HPDE6-E6E7 (cell line): Measurements from ENCODE around the gene RANBP17.
A peak's percentile ranks its signal among the peaks of the same experiment; 100 is the strongest.

Experiments
- DNase-seq: peaks from one replicate; pipeline ENCODE4 v3.0.0; 2011; ENCODE audit warnings: missing footprints; ENCODE audit errors: extremely low spot score

RANBP17 gene

GRCh38 chr5:171092194-171092593, 230.4 kb downstream of the RANBP17 start:
- peak; percentile 29 for DNase-seq

GRCh38 chr5:171093598-171093997, 231.8 kb downstream of the RANBP17 start:
- no peak for DNase-seq

GRCh38 chr5:171094356-171094755, 232.5 kb downstream of the RANBP17 start:
- DNase-seq = no peak

DNA sequence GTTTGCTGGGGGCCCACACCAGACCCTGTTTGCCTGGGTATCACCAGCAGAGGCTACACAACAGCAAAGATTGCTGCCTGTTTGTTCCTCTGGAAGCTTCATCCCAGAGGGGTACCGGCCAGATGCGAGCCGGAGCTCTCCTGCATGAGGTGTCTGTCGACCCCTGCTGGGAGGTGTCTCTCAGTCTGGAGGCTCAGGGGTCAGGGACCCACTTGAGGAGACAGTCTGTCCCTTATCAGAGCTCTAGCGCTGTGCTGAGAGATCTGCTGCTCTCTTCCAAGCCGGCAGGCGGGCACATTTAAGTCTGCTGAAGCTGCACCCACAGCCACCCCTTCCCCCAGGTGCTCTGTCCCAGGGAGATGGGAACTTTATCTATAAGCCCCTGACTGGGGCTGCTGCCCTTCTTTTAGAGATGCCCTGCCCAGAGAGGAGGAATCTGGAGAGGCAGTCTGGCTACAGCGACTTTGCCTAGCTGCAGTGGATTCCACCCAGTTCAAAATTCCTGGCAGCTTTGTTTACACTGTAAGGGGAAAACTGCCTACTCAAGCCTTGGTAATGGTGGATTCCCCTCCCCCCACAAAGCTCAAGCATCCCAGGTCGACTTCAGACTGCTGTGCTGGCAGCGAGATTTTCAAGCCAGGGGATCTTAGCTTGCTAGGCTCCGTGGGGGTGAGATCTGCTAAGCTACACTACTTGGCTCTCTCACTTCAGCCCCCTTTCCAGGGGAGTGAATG, 241.2 kb downstream of the RANBP17 start:
- DNase-seq = no peak

DNA sequence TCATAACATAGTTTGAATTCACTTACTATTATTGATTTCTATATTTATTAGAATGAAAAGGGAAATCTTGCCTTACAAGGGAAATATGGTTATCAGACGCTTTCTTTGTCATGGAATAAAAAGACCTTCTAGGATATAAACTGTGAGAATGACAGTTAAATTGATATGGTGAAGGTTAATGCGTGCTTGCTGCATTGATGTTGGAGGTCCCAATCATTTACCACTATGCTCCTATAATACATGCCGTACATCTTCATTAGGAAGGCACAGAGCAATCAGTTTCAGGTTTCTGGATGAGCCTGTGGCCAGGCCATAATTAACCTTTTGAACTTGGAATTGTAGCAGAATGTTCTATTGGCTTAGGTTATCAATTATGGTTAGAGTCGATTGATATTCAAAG, 245.9 kb downstream of the RANBP17 start:
- DNase-seq = no peak

- no peak for DNase-seq
Observed at GRCh38 chr5:171115519-171115918, 253.7 kb downstream of the RANBP17 start.

- DNase-seq = no peak
Observed at GRCh38 chr5:171116719-171117118, 254.9 kb downstream of the RANBP17 start.

DNA sequence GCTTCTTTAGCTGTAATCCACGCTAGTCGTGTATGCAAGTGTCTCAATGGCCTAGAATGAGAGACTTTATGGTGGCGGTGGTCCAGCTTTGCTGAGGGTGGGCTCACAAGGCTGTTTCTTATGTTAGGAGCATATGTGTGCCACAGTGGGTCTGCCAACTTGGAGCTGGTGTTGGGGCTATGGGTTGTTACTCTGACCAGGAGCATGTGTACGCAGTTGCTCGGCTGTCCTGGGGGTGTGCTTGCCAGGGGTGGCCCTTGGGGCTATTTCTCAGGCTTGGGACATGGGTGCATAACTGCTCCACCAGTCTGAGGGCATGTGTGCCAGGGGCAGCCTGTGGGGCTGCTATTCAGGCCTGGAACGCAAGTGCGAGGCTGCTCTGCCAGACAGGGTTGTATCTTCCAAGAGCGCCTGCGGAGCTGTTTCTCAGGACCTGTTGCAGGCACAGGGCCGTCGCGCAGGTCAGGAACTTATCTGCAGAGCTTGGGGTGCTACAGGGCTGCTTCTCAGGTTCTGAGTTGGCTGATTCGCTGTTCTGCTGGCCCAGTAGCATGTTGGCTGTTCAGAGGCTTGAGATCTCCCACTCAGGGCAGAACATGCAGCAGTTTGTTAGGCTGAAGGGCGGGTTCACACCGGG, 259.3 kb downstream of the RANBP17 start:
- DNase-seq = no peak

GRCh38 chr5:171121638-171122037, 259.8 kb downstream of the RANBP17 start:
- DNase-seq = no peak

DNA sequence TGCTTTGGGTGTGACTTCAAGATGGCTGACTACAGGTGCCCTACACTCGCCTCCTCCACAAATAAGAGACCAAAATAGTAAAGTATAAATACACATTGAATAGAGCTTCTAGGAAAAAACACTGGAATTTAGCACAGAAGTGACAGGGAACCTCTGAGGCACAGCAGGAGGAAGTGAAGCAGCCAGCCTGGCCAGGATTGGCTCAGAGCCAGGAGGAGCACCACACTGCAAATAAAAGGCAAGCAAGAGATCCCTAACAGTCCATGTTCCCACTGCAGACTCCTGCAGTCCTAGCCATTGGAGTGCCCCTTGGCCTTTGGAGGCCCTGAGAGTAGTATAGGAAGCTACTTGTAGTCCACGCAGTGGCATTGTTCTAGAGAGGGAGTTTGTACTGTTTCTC, 260.6 kb downstream of the RANBP17 start:
- no peak for DNase-seq

GRCh38 chr5:171123417-171123816, 261.6 kb downstream of the RANBP17 start:
- DNase-seq = no peak

DNA sequence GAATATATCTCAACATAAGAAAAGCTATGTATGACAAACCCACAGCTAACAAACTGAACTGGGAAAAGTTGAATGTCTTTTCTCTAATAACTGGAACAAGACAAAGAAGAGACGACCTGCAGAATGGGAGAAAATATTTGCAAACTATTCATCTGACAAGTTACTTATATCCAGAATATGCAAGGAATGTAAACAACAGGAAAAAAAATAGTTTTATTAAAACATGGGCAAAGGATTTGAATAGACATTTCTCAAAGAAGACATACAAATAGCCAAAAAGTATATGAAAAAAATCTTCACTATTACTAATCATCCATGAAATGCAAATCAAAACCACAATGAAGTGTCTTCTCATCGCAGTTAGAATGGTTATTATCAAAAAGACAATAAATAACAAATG, 265.5 kb downstream of the RANBP17 start:
- no peak for DNase-seq

- no peak for DNase-seq
Observed at GRCh38 chr5:171128136-171128535, 266.3 kb downstream of the RANBP17 start.

- no peak for DNase-seq
Observed at GRCh38 chr5:171129308-171129707, 267.5 kb downstream of the RANBP17 start.

- DNase-seq = no peak
Observed at GRCh38 chr5:171131497-171131896, 269.7 kb downstream of the RANBP17 start.

DNA sequence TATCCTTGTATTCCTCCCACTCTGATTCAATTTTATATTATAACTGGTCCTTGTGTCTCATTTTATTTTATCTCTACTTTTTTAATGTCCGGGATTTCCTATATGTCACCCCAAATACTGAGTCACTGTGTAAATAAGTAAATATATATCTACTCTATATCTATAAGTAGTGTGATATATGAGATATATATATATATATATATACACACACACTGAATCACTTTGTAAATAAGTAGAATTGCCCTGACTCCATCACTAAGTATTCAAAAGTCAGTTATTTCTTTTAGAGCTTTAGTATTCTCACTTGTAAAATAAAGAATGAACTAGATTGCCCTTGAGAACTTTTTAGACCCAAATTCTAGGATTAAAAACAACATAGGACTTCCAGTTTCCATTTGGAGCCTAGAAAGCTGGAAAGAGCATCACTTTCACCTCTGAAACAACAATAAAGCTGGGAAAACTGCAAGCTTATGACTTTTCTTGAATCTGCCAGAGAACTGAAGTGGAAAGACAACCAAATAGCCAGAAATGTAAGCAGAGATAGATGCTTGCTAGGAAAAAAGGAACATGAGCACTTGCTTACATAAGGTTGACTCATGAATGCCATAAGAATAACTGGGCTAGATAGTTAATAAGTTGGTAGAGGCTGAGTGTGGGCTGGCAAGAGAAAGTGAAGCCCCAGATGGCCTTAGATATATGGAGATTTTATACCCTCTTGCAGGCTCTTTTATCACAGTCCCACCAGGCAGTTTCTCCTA, 276.1 kb downstream of the RANBP17 start:
- DNase-seq = no peak

DNA sequence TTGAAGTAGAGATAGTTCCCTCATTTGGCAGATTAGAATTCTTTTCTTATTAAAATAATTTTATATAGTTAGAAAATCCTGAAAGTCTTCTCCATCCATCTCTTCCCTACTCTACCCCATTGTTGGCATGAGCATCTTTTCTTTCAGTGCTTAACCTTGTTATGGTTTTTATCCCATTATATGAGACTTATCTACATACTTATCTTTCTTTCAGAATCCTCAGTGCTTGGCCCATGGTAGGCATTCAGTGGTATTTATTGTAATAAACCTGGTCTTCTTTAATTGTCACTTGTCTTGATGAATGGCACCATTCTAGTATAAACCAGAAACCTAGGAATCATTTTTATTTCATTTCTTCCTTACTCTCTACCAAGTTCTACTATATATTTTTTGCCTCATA, 277.4 kb downstream of the RANBP17 start:
- no peak for DNase-seq

DNA sequence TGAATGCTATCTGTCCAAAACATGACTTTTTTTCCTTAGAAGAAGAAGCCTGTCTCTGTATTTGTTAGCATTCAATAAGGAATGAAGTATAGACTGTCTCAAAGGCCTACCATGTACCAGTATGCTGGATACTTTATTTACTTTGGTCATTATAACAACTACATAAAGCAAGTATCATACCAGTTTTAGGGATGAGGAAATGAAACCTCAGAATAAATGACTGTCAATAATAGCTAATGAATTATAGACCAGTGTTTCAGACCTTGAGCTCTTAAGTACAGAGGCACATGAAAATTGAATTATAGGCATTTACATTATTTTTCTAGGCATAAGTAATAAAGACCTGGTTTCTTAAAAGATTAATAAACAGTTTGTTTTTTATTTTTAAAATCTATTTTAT, 280.8 kb downstream of the RANBP17 start:
- DNase-seq = no peak

GRCh38 chr5:171143171-171143570, 281.4 kb downstream of the RANBP17 start:
- no peak for DNase-seq

DNA sequence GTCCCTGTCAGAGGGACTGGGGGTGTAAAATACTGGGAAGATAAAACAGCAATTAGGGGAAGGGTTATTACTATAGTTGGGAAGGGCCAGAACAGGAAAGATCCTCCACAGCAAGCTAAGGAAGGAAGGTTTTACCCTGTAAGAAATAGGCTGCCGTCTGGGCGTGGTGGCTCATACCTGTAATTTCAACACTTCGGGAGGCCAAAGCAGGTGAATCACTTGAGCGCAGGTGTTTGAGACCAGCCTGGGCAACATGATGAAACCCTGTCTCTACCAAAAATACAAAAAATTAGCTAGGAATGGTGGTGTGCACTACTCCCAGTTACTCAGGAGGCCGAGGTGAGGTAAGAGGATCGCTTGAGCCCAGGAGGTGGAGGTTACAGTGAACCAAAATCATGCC, 282.1 kb downstream of the RANBP17 start:
- DNase-seq = no peak

- no peak for DNase-seq
Observed at GRCh38 chr5:171149333-171149732, 287.5 kb downstream of the RANBP17 start.

- DNase-seq = no peak
Observed at GRCh38 chr5:171149772-171150171, 288.0 kb downstream of the RANBP17 start.

- no peak for DNase-seq
Observed at GRCh38 chr5:171152382-171152781, 290.6 kb downstream of the RANBP17 start.
